HS-5 (cell line): ENCODE results near the gene WDR33.

Source experiments
- DNase-seq: peaks from one replicate; pipeline ENCODE4 v3.0.0-alpha.2; 2012; ENCODE audit warnings: low read depth

WDR33 gene

DNA sequence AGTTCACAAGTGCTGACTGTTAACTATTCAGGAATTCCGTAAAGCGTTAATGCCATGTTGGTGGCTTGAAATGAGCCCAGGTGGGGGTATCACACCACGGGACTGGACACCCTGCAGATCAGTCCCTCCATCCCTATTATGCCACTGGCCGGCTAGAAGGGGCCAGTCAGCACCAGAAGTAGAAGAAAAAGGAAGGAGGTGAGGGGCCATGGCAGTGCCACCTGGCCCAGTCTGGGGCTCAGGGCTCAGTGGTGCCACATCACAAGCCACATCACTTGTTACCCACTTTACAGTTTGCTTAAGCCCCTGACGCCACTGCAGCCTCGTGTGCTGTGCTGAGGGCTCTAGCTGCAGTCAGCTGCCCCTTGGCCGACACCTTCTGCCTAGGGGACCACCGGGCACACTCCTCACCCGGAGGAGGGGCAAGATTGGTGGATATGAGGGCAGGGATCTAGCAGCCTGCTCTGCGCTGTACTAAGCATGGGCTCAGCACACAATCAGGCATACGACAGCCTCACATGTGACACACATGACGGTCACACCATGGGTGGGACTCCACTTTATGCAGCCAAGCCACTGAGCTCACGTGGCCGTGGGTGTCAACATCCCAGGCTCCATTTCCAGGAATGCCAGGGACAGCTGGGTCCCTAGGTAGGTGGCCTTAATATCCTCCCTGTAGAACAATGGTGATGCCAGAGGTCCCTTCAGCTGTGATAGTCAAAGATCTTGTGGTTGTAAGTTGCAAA, 139.2 kb downstream of the WDR33 start:
- DNase-seq: no peak

DNA sequence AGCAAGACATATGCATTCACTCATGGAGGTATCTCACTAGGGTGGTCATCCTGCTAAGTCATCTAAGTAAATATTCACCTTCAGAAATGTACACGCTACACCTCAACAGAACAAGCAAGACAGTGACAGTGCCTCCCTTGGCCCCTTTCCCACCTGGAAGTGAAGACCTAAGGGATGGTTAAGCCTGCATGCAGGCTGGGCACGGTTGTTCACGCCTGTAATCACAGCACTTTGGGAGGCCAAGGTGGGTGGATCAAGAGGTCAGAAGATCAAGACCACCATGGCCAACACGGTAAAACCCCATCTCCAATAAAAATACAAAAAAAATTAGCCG, 140.0 kb downstream of the WDR33 start:
- DNase-seq: no peak

DNA sequence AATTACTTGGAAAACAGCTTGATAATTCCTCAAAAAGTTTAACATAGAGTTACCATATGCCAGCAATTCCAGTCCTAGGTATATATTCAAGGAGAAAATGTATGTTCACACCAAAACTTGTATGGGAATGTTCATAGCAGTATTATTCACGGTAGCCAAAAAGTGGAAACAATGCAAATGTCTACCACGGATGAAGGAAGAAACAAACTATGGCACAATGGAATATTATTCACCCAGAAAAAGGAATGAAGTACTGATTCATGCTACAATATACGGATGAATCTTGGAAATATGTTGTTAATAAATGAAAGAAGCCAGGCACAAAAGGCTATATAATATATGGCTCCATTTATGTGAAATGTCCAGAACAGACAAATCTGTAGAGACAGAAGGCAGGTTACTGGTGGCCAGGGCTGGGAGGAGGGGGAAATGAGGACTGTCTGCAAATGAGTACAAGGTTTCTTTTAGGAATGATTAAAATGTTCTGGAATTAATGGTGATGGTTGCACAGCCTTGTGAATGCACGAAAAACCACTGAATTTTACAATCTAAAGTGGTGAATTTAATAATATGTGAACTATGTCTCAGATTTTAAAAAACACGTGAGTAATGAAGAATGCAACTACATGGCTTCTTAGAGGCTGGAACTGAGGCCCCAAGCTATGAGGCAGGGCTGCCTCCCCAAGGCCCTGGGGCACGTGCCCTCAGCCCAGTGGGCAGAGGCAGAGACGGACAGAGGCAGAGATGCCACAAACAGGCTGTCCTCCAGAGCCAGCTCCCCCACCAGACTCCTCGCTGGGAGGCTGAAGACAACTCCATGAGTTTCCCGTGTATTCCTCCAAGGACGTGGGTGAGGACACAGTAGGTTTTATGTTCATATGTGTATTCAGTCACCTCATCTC, 140.7 kb downstream of the WDR33 start:
- DNase-seq: no peak

DNA sequence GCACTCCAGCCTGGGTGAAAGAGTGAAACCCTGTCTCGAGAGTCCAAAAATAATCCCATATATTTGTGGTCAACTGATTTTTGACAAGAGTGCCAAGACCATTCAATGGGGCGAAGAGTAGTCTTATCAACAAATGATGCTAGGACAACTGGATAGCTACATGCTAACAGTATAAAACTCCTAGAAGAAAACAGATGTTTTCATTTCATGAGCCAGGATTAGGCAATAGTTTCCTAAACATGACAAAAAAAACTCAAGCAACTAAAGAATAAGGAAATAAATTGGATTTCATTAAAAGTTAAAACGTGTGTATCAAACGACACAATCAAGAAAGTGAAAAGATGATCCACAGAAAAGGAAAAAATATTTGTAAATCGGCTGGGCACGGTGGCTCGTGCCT, 141.9 kb downstream of the WDR33 start:
- DNase-seq: no peak

DNA sequence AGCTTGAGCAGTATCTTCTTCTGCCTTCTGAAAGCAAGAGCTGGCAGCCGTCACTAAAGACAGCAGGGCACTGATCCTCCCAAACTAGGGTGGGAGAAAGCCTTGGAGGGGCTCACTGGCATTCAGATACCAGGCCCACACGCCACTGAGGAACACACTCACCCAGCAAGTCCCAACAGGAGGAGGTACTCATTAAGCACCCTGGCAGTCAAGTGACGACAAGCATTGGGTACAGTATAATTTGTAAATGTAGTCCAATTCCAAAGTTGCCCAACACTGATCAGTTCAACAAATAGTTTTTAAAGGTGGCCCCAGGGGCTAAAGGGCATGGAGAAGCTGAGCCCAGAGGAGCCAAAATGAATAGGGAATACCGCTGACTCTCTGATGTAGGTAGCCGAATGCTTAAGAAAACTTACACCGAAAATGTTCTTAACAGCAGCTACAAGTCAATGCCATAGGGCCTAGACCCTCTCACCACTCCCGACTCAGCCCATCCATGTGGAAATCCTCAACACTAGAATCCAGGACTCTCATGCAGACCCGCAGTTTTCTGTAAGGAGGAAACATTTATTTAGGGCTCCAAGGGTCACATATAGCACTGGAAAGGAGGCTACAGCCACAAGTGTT, 145.6 kb downstream of the WDR33 start:
- no peak for DNase-seq

DNA sequence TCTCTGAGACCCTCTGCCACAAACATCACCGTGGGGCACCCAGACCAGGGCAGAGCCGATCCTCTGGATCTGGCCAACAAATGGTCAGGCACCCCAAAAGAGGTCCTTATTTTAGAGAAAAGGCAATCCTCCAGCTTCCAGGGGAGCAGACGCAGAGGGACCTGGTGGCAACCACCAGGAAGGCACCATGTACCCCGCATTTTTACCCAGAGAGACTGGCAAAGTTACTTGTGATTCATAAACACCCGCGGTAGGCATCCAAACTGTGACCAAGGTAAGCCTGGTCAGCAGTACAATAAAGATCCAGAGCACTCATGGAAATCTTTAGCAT, 146.1 kb downstream of the WDR33 start:
- DNase-seq: no peak

DNA sequence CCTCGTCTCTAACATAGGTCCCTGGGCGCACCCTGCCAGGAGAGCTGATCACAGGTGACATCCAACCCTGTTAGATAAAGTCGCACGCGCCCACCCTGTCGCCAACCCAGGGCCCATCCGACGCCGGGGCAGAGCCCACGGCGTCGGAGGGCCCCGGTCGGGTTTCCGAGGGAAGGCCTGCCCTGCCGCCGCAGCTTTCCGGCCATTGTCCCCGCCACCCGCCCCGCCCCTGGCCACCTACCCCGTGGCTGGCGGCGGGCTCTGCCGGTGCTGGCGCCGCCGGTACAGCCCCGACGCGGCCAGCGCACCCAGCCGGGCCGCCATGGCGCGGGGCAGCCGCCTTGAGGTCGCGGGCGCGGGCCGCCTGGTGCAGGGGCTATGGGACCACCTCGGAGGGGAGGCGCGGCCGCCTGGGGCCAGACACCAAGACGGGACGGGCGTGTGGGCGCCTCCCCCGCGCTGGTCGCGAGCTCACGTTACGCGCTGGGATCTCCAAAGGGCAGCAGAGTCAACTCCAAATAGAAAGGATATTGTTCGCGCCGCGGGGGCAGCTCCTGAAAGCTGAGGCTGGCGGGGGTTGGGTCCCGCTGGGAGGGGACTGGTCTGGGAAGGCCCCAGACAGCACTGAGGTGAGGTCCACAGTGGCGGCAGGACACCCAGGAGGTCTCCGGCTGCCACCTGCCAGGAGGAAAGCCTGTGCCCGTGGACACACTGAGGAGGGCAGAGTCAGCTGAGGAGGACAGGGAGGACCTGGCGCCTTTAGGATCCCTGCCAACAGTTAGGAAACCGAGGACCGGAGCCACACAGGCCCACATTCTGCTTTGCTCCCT, 146.7 kb downstream of the WDR33 start:
- DNase-seq: no peak

DNA sequence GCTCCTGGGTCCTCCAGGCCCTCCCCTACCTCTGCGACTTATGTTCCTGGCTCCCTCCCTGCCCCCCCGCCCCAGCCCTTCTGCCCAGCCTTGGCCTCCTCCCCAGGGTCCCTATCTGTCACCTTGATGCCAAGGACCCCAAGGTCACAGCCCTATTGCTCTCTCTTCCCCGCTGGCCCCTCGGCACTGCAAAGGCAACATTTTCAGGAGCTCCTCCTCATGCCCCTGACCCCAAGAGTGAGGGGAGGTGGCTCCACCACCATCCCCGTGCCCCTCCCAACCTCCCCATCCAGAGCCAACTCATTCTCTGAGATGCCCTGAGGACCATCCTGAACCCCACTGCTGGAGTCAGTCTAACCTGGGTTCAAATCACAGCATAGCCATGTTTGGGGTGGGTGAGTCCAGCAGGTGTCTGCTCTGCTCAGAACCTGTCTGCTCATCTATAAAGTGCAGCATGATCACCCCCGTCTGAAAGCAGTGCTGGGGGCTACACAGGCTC, 147.4 kb downstream of the WDR33 start:
- DNase-seq: no peak

DNA sequence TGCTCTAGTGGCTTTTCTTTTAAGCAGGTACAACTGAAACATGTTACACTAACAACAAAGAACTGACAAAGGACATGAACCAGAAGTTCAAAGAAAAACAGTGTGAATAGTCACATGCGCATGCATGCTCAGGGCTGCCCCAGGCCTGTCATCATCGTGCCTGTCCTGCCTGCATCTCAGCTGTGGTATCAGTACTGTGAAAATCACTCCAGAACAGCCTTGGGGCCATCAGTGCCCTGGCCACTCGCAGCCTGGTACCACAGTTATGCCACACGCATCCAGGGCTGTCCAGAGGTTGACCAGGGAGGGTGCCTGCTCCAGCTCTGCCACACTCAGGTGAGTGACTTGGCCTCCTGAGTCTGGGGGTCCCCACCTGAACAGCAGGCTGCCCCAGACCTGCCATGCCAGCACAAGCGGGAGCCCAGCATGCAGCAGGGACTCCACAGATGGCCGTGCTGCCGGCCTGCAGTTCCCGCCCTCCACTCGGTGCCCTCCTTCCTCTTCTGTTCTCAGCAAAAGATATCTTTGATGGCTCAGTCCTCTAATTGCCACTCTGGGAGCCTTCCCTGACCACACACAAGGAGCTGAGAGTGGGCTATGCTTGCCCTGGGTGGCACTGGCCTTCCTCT, 147.9 kb downstream of the WDR33 start:
- no peak for DNase-seq

DNA sequence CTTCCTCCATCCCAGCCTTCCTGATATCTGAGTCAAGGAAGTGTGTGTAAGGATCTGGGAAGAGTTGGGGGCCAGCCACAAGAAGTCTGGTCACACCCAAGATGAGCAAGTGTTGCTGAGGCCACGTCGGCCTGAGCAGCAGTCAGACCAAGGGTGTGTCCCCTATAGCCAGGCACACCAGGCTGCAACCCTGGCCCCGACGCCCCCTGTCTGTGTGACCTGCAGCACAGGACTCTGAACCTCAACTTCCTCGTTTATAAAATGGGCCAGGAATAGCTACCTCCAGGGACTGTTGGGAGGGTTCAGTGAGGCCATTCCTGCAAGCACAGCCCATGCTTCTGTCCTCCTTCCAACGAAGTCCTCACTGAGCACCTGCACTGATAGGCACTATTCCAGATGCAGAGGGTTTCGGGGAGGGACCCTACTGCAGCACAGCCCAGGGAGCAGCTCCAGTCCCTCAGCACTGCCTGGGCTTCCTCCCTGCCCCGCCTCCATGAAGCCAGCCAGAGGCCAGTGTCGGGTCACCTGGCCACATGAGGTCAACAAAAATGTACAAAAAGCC, 148.9 kb downstream of the WDR33 start:
- DNase-seq: no peak

DNA sequence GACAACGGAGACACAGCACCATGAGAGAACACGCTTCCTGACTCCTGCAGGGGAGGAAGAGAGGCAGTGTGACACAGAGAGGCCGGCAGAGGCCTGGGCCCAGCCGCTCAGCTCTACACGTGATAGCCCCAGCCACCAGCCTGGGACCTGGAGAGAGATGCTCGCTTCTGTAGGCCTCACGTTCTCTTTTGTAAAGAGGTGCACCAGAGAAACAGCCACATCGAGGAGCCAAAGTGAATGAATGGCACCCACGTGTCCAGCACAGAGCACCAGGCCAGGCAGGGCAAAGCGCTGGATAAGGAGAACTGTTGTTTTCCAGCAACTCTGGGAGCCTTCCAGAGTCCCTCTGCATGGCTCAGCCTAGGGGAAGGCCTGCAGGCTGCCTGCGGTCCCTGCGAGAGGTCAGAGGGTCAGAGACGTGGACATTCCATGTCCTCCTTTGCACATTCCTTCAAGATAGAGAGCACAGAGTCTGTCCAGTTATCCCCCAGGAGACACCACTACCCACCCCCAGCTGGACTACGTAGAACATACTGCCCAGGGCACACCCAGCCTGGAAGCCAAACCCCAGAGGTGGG, 149.8 kb downstream of the WDR33 start:
- DNase-seq: no peak

DNA sequence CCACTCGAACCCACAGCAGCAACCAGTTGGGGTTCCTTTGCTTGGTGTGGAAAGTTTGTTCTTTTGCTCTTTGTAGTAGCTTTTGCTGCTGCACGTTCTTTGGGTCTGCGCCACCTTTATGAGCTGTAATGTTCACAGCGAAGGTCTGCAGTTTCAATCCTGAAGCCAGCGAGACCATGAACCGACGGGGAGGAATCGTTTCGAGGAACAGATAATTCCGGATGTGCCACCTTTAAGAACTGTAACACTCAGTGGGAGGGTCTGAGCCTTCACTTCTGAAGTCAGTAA, 150.7 kb downstream of the WDR33 start:
- no peak for DNase-seq

DNA sequence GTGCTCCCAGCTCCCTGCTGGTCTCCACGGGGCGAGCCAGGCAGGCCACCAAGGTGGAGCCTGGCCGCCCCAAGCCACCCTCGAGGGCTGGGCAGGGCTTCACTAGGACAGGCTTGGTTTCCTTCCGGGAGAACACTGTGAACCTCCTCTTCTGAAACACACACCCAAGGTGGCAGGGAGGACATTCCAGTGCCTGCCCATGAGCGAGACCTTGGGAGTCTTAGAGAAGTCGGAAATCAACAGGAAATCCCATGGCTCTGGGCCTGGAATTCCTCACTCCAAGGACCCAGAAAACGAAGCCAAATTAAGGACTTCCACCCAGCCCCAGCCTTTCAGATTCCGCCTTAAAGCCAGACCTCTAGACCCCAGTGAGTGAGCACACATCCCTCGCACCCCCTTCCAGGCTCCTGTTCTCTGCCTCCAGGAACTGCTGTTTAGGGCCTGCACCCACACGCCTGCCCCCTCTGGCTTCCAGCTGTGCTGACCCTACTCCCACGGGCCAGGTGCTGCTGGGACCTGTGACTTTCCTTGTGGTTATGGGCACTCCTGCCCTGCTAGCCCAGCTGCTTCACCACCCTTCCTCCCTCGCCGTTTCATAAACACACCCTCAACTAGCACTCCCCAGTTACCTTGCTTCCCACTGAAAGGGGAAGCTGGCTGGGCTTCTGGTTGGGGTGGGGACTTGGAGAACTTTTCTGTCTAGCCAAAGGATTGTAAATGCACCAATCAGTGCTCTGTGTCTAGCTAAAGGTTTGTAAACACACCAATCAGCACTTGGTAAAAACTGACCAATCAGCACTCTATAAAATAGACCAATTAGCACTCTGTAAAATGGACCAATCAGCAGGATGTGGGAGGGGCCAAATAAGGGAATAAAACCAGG, 151.3 kb downstream of the WDR33 start:
- no peak for DNase-seq

DNA sequence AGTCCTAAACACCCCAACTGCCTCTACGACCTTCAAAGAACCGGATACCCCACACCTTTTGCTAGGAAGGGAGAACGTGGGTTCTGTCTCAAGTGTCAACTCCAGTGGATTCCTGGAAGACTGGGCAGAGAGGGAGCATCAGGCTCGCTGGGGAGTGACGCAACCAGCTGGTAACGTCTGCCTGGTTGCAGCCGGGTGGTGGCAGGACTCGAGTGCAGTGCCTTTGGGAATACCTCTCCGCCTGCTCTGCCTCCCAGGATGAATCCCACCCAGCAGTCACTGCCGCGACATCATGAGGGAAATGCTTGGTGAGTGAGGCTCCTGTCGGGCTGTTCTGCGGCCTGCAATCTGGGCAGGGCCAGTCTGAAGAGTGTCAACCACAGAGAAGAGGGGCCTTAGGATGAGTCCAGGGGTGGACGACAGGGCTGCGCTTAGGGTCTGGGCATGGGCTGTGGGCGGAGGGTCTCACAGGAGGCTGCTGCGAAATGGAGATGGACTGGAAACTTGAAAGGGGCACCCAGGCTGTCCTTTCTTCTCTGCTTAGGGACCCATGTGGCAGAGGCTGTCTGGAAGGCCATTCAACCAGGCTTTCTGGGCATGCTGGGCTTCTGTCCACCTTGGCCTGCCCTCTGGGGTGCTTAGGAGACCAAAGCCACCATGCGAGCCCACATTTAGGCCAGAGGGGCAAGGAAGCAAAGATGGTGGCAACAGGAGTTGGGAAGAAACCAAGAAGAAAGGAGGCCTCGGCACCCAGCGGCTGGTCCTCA, 152.1 kb downstream of the WDR33 start:
- no peak for DNase-seq

DNA sequence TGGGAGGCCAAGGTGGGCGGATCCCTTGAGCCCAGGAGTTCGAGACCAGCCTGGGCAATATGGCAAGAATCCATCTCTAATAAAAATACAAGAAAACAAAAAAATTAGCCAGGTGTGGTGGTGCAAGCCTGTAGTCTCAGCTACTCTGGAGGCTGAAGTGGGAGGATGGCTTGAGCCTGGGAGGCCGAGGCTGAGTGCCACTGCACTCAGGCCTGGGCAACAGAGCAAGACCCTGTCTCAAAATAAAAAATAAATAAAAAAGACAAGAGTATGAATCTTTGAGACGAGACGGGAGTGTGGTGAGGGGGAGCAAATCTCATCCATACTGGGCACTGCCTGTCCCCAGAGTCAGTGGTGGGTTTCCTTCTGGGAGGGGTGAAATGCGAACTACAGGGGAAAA, 152.8 kb downstream of the WDR33 start:
- DNase-seq: no peak

DNA sequence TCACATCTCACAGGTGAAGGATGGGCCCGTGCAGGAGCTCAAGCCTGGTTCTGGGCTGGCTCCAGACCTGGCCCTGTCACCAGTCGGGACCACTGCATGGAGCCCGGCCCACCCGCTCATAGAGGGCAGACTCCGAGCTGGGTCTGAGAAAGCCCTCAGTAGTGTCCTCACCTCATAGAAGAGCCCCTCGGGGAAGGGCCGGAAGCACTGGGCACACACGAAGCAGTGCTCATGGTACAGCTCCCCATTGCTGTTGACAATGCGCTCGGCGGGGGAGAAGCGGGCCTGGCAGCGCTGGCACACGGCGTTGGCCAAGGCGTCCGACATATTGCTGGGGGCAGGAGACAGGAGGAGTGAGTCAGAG, 153.8 kb downstream of the WDR33 start:
- no peak for DNase-seq

DNA sequence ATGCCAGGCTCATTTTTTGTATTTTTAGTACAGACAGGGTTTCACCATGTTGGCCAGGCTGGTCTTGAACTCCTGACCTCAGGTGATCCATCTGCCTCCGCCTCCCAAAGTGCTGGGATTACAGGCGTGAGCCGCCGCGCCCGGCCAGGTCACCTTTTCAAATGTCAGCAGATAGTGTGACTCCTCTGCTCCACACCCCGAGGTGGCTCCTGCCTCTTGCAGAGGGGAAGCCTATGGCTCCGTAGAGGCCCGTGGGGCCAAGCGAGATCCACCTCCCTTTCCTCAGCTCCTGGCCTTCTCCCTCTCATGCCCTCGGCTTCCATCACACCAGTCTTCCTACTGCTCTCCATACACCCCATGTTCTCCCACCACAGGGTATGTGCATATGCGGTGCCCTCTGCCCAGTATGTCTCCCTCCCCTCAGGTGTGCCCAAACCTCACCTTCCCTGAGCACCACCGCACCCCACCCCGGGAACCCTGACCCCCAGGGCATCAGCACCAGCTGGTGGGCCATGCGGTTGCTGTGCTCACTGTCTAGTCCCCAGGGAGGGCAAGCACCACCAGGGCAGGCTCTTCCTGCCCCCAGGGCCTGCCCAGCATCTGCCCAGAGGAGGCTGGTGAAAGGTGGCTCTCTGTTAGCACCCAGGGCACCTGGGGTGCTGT, 154.3 kb downstream of the WDR33 start:
- no peak for DNase-seq

DNA sequence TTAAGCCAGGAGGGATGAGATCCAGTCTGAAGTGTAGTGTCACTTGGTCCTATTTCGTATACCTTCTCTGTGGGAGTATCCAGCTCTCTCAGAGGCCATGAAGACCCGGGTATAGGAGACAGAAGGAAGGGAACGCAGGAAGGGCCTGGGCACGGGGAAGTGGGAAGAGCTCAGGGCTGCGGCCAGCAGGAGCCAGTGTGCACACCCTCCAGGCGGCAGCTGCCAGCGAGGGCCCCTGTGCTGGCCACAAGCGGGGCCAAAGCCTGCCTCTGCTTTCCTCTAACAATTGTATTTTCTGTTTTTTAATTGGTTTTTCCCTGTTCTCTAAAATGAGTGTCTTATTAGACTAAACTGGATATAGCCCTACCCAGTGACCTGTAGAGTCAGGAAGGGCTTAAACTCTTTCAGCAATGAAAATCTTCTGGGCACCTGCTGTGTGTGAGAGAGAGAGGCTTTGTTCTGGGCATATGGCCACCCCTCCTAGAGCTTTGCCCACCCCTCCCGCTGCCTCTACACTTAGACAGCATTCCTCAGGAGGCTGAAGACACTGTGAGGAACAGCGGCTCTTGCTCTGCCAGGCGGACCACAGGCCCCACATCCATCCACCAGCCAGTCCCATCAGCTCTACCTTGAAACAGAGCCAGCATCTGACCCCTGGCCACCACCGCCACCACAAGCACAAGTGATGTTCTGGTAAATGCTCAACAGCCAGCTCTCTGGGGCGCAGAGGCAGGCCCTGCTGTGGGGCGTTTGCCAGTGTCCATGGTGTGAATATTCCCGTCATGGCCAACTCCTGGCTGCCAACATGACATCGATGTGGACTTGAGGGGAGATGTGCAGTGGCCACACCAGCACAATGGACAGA, 155.5 kb downstream of the WDR33 start:
- DNase-seq: no peak
